Breast epithelium (tissue), 3 donors: Measurements from ENCODE around the gene KRT35.

ENCODE experiments used
- POLR2A ChIP-seq: fragments of 450-650 bp; IDR thresholded peaks from one replicate; pipeline ENCODE4 v1.6.1; 2016; ENCODE audit warnings: antibody characterized with exemption, mild to moderate bottlenecking, moderate library complexity
- POLR2AphosphoS5 ChIP-seq, 3 donors: sonication (generic); formaldehyde crosslinking; IDR thresholded peaks; one replicate each; pipeline ENCODE4 v1.6.1; 2017; ENCODE audit warnings: antibody characterized with exemption in 3 of 3
- TF ChIP-seq, protein P1 (sequence below), 3 donors: fragments of 450-650 bp; IDR thresholded peaks; one replicate each; pipeline ENCODE4 v1.5.1; 2016 to 2017; ENCODE audit warnings: antibody characterized with exemption in 3 of 3, mild to moderate bottlenecking in 3 of 3, moderate library complexity in 3 of 3

DNA sequence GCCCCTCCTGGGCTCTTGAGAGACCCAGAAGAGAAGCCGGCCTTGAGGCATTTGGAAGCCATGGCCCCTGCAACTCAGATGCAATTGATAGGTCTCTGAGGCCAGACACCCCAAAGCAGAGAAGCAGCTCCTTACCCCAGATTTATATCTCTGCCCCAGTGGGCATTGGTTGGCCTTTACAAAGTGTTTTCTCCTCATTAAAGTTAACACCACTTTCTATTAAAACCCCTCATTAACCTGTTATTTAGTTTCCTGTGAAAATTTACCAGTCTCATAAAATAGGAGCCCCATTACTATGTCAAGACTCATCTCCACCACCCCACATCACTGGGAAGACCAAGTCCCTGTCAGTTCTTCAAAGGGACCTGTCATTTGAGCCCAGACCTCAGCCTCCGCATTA lies at the start of gene KRT35:
- TF ChIP-seq, protein P1, sequence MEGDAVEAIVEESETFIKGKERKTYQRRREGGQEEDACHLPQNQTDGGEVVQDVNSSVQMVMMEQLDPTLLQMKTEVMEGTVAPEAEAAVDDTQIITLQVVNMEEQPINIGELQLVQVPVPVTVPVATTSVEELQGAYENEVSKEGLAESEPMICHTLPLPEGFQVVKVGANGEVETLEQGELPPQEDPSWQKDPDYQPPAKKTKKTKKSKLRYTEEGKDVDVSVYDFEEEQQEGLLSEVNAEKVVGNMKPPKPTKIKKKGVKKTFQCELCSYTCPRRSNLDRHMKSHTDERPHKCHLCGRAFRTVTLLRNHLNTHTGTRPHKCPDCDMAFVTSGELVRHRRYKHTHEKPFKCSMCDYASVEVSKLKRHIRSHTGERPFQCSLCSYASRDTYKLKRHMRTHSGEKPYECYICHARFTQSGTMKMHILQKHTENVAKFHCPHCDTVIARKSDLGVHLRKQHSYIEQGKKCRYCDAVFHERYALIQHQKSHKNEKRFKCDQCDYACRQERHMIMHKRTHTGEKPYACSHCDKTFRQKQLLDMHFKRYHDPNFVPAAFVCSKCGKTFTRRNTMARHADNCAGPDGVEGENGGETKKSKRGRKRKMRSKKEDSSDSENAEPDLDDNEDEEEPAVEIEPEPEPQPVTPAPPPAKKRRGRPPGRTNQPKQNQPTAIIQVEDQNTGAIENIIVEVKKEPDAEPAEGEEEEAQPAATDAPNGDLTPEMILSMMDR (IDR thresholded peaks at IDR 0.05): no peak
- no peak for TF ChIP-seq POLR2A
- TF ChIP-seq POLR2AphosphoS5 (IDR thresholded peaks at IDR 0.05): no peak
